VCaP (cell line): Measurements from ENCODE around the gene NOXO1.
"Not testable (repeated sequence)": the region's sequence is repeated elsewhere in the genome, so short reads cannot be mapped to it uniquely, and the experiment has no call there.

Source experiments
- H3K27ac ChIP-seq: fragments of 450-650 bp; 2 replicates; pipeline ENCODE4 v1.5.1; 2017
- TF ChIP-seq, protein P1 (sequence below): fragments of 450-650 bp; conservative IDR thresholded peaks from 2 replicates; pipeline ENCODE4 v1.5.1; 2017; ENCODE audit warnings: mild to moderate bottlenecking, moderate library complexity

NOXO1 gene

GRCh38 chr16:1959269-1960039 is 21.8 kb downstream of the NOXO1 start, which contains the start of gene NDUFB10:
TSS of gene NDUFB10 (plus strand) at chr16:1959538. CDS start at chr16:1959625, 87 bp downstream.
- TF ChIP-seq, protein P1, sequence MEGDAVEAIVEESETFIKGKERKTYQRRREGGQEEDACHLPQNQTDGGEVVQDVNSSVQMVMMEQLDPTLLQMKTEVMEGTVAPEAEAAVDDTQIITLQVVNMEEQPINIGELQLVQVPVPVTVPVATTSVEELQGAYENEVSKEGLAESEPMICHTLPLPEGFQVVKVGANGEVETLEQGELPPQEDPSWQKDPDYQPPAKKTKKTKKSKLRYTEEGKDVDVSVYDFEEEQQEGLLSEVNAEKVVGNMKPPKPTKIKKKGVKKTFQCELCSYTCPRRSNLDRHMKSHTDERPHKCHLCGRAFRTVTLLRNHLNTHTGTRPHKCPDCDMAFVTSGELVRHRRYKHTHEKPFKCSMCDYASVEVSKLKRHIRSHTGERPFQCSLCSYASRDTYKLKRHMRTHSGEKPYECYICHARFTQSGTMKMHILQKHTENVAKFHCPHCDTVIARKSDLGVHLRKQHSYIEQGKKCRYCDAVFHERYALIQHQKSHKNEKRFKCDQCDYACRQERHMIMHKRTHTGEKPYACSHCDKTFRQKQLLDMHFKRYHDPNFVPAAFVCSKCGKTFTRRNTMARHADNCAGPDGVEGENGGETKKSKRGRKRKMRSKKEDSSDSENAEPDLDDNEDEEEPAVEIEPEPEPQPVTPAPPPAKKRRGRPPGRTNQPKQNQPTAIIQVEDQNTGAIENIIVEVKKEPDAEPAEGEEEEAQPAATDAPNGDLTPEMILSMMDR, result peak; percentile 81

DNA sequence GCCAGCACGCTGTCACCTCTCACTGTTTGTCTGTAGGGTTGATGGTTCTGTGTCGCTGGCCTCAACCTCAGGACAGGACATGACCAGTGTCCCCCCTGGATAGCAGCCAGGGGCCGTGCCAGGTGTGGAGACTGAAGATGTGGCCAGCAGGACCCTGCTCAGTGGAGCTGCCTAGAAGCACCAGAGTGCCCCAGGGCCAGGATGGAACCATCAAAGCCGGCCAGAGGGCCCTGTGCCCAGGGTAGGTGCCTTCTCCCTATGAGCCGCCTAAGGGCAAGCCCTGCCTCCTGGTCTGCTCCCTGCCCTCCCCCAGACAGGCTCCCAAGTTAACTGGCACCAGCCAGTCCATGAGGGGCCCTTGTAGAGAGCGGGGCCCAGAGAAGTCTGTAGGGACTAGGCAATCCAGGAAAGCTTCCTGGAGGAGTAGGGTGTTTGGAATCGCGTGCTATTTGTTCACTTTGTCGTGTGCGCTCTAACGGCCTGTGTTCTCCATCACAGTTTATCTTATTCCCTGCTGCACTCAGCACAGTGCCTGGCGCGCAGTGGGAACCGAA is 22.5 kb downstream of the NOXO1 start:
- peak overlapping the region; percentile 84; the same call in 1 of the 2 replicates for H3K27ac ChIP-seq
- TF ChIP-seq, protein P1, result no peak

More at GRCh38 chr16:1959269-1960039, 21.8 kb downstream of the NOXO1 start, which contains the start of gene NDUFB10:
- peak within 1 kb of the TSS; percentile 84 for H3K27ac ChIP-seq

DNA sequence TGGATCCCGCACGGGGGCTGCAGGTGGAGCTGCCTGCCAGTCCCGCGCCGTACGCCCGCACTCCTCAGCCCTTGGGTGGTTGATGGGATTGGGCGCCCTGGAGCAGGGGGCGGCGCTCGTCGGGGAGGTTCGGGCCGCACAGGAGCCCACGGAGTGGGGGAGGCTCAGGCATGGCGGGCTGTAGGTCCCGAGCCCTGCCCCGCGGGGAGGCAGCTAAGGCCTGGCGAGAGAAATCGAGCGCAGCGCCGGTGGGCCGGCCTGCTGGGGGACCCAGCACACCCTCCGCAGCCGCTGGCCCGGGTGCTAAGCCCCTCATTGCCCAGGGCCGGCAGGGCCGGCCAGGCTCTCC is 23.2 kb downstream of the NOXO1 start:
- H3K27ac ChIP-seq, result not testable (repeated sequence)

DNA sequence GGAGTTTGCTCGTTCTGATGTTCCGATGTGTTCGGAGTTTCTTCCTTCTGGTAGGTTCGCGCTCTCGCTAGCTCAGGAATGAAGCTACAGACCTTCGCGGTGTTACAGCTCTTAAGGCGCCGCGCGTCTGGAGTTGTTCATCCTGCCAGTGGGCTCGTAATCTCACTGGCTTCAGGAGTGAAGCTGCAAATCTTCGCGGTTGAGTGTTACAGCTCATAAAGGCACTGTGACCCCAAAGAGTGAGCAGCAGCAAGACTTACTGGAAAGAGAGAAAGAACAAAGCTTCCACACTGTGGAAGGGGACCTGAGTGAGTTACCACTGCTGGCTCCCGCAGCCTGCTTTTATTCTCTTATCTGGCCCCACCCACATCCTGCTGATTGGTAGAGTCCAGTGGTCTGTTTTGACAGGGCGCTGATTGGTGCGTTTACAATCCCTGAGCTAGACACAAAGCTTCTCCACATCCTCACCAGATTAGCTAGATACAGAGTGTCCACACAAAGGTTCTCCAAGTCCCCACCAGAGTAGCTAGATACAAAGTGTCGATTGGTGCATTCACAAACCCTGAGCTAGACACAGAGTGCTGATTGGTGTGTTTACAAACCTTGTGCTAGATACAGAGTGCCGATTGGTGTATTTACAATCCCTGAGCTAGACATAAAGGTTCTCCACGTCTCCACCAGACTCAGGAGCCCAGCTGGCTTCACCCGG is 23.7 kb downstream of the NOXO1 start:
- H3K27ac ChIP-seq, result not testable (repeated sequence)

- TF ChIP-seq, protein P1, result no peak
- H3K27ac ChIP-seq, result no peak overlapping the region
Observed at GRCh38 chr16:1953734-1954133, 27.5 kb downstream of the NOXO1 start.

GRCh38 chr16:1950559-1950958 is 30.7 kb downstream of the NOXO1 start:
- H3K27ac ChIP-seq, result no peak overlapping the region
- TF ChIP-seq, protein P1, result no peak

DNA sequence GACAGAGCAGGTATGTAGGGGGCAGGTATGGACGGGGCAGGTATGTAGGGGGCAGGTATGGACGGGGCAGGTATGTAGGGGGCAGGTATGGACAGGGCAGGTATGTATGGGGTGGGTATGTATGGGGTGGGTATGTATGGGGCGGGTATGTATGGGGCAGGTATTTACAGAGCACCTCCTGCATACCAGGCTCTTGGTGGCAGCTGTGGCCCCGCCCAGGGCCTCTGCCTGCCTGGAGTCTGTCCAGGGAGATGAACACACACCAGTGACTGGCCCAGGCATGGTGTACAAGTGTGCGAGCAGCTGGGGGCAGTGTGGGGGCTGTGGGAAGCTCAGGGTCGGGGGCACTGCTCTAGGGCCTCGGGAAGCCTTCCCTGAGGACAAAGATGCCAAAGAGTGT is 31.2 kb downstream of the NOXO1 start:
- TF ChIP-seq, protein P1, result no peak
- no peak overlapping the region for H3K27ac ChIP-seq

DNA sequence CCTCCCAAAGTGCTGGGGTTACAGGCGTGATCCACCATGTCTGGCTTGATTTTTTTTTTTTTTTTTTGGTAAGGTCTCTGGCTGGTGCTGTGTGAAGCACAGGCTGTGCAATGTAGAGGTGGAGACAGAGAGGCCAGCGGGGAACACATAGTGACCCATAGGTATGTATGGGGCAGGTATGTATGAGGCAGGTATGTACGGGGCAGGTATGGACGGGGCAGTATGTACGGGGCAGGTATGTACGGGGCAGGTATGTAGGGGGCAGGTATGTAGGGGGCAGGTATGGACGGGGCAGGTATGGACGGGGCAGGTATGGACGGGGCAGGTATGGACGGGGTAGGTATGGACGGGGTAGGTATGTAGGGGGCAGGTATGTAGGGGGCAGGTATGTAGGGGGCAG is 31.8 kb downstream of the NOXO1 start:
- H3K27ac ChIP-seq, result no peak overlapping the region
- TF ChIP-seq, protein P1, result no peak
